NT2/D1 (cell line): ENCODE data around the gene ZNF524.

Experiments
- YY1 ChIP-seq: IDR thresholded peaks from 2 replicates; pipeline ENCODE4 v1.6.1; 2011; ENCODE audit not compliant: insufficient read length, insufficient read depth
- ZNF274 ChIP-seq: IDR thresholded peaks from 2 replicates; pipeline ENCODE4 v1.6.1; 2011; ENCODE audit warnings: mild to moderate bottlenecking, low read depth, low read length

GRCh38 chr19:55614711-55615542 lies 14.8 kb downstream of the ZNF524 start:
- TF ChIP-seq ZNF274, result no peak
- TF ChIP-seq YY1, result no peak
